ENCODE results near the gene NFKB1. TPM values are rescaled to one million over a fixed set of nuclear protein-coding genes. Genes with fewer than 3 reads are reported as not detected.

Gene NFKB1
- total and polyA plus RNA-seq, 8 donors, result 7.0 to 33.5 (median 15.4) TPM

GRCh38 chr4:102633100-102633499 is 131.9 kb downstream of the NFKB1 start:
- no peak for TF ChIP-seq CTCF (IDR thresholded peaks at IDR 0.05)
- Histone ChIP-seq H3K27ac (no peak overlapping the region), H3K36me3 (peaks cover 0 to 4% (median 0%) of the 10 kb centered on the region in 3 donors), H3K27me3 (no peaks in the 10 kb centered on the region), H3K4me3 (no peak overlapping the region), H3K4me1 (no peaks in the 10 kb centered on the region), H3K9me3 (no peaks in the 10 kb centered on the region)
- intact Hi-C loops (cut with DNase I), result no loop called here
- FAIRE-seq (no peak), ATAC-seq (no peak), DNase-seq (no peak)
- WGBS, 2 donors, result 71 to 77% methylated on average over 6 of the region's 6 CpGs

- no peak for ATAC-seq
- FAIRE-seq, result no peak
These were observed 136.2 kb downstream of the NFKB1 start for GRCh38 chr4:102637391-102637790.

GRCh38 chr4:102638621-102639020 is 137.5 kb downstream of the NFKB1 start:
- intact Hi-C loops (cut with DNase I), result no loop called here
- WGBS, 2 donors, result 54 to 56% methylated on average over 1 of the region's 1 CpG
- H3K4me1 ChIP-seq, result no peaks in the 10 kb centered on the region
- H3K27ac ChIP-seq, result no peak overlapping the region
- H3K9me3 ChIP-seq, result no peaks in the 10 kb centered on the region
- no peak for TF ChIP-seq CTCF (IDR thresholded peaks at IDR 0.05)
- DNase-seq (no peak), FAIRE-seq (no peak), ATAC-seq (no peak)
- no peak overlapping the region for H3K4me3 ChIP-seq
- peaks cover 0 to 4% (median 3%) of the 10 kb centered on the region in 3 donors for H3K36me3 ChIP-seq
- no peaks in the 10 kb centered on the region for H3K27me3 ChIP-seq

More at GRCh38 chr4:102637391-102637790, 136.2 kb downstream of the NFKB1 start:
- H3K9me3 ChIP-seq, result no peaks in the 10 kb centered on the region
- no peak for TF ChIP-seq CTCF (IDR thresholded peaks at IDR 0.05)
- intact Hi-C loops (cut with DNase I), result no loop called here
- H3K4me1 ChIP-seq, result no peaks in the 10 kb centered on the region
- H3K36me3 ChIP-seq, result peaks cover 0 to 4% (median 3%) of the 10 kb centered on the region in 3 donors
- H3K4me3 ChIP-seq, result no peak overlapping the region
- no peaks in the 10 kb centered on the region for H3K27me3 ChIP-seq
- H3K27ac ChIP-seq, result no peak overlapping the region
- 85 to 92% methylated on average over 3 of the region's 3 CpGs for WGBS, 2 donors
- no peak for DNase-seq

- ATAC-seq (no peak), DNase-seq (no peak)
These were observed 138.4 kb downstream of the NFKB1 start for GRCh38 chr4:102639598-102639997.

More at GRCh38 chr4:102639598-102639997, 138.4 kb downstream of the NFKB1 start:
- Histone ChIP-seq H3K27ac (no peak overlapping the region), H3K9me3 (no peaks in the 10 kb centered on the region), H3K27me3 (no peaks in the 10 kb centered on the region), H3K36me3 (peaks cover 0 to 4% (median 3%) of the 10 kb centered on the region in 3 donors), H3K4me1 (no peaks in the 10 kb centered on the region), H3K4me3 (no peak overlapping the region)
- intact Hi-C loops (cut with DNase I), result no loop called here
- 90 to 92% methylated on average over 7 of the region's 7 CpGs for WGBS, 2 donors
- no peak for FAIRE-seq
- TF ChIP-seq CTCF (IDR thresholded peaks at IDR 0.05), result no peak
